Mammary epithelial cell (primary cell): Measurements from ENCODE around the gene THG1L.
"Not testable (repeated sequence)": the region's sequence is repeated elsewhere in the genome, so short reads cannot be mapped to it uniquely, and the experiment has no call there.

Source experiments
- CTCF ChIP-seq, 2 donors: IDR thresholded peaks in 1 of 2; conservative IDR thresholded peaks in 1 of 2; 2 replicates each; pipeline ENCODE4 v1.5.1; 2011 to 2012; ENCODE audit warnings: inconsistent platforms in 2 of 2, low read length in 2 of 2, mild to moderate bottlenecking in 2 of 2, control low read depth in 1 of 2, low read depth in 1 of 2; ENCODE audit not compliant: insufficient read depth in 1 of 2; ENCODE audit errors: extremely low read depth in 1 of 2
- EZH2 ChIP-seq: IDR thresholded peaks from 2 replicates; pipeline ENCODE4 v1.6.1; 2012; ENCODE audit warnings: low read length, inconsistent platforms, borderline replicate concordance

DNA sequence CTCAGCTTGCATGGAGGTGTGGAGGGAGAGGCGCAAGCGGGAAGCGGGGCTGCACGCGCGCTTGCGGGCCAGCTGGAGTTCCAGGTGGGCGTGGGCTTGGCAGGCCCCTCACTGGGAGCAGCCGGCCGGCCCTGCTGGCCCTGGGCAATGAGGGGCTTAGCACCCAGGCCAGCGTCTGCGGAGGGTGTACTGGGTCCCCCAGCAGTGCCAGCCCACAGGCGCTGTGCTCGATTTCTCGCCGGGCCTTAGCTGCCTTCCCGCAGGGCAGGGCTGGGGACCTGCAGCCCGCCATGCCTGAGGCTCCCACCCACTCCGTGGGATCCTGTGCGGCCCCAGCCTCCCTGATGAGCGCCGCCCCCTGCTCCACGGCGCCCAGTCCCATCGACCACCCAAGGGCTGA, 37.4 kb upstream of the THG1L start:
- TF ChIP-seq CTCF (conservative IDR thresholded peaks at IDR 0.05 in 1 of 2, IDR thresholded peaks at IDR 0.05 in 1 of 2; ENCODE audit: extremely low read depth in 1 of 2, insufficient read depth in 1 of 2, low read depth in 1 of 2, low read length in 2 of 2); EZH2: not testable (repeated sequence)
